IMR-90 (cell line): ENCODE results near the gene IBA57. TPM values are rescaled to one million over a fixed set of nuclear protein-coding genes. Genes with fewer than 3 reads are reported as not detected.

ENCODE experiments used
- ATAC-seq: fragments of 200-7000 bp; cut with Tn5 transposase; 2 replicates; pipeline ENCODE4 v1.9.1; 2020; ENCODE audit warnings: low read depth, mild to moderate bottlenecking, moderate library complexity
- BruUV-seq: library from RNA; stranded (reverse); fragments of 400-500 nt; replicated peaks from 2 replicates; lab custom pipeline; 2021; lab: Mats Ljungman, UMichigan
- CTCF ChIA-PET: fragments of 300-600 bp; formaldehyde crosslinking; extraction: SDS; loops from one replicate; lab custom pipeline; 2021; ENCODE audit warnings: antibody characterized with exemption; lab: Yijun Ruan, JAX
- POLR2A ChIA-PET: fragments of 300-600 bp; sonication (Branson Sonifier 250); formaldehyde crosslinking; loops from one replicate; lab custom pipeline; 2022; ENCODE audit warnings: antibody characterized with exemption; ENCODE audit not compliant: unreplicated experiment; lab: Charles Lee
- DNase-seq: peaks from one replicate; pipeline ENCODE4 v3.0.0; 2013
- H2AFZ ChIP-seq: replicated peaks from 2 replicates; pipeline ENCODE3; 2013; ENCODE audit warnings: low read length, mild to moderate bottlenecking; ENCODE audit not compliant: poor library complexity
- H2AK5ac ChIP-seq: 2 replicates; pipeline ENCODE4 v1.6.1; 2013; ENCODE audit warnings: low read depth, low read length, inconsistent platforms
- H2AK9ac ChIP-seq: replicated peaks from 2 replicates; pipeline ENCODE3; 2013; ENCODE audit warnings: mild to moderate bottlenecking, low read depth, low read length, moderate library complexity; ENCODE audit not compliant: poor library complexity
- H2BK120ac ChIP-seq: 2 replicates; pipeline ENCODE4 v1.6.1; 2013; ENCODE audit warnings: low read depth, low read length, inconsistent platforms
- H2BK15ac ChIP-seq: 3 replicates; pipeline ENCODE4 v1.6.1; 2013; ENCODE audit warnings: low read depth, low read length, inconsistent platforms
- H2BK20ac ChIP-seq: 2 replicates; pipeline ENCODE4 v1.6.1; 2013; ENCODE audit warnings: low read depth, mild to moderate bottlenecking, inconsistent platforms, low read length, moderate library complexity
- H2BK5ac ChIP-seq: 2 replicates; pipeline ENCODE4 v1.6.1; 2013; ENCODE audit warnings: mild to moderate bottlenecking, low read depth, low read length, inconsistent platforms; ENCODE audit not compliant: poor library complexity, severe bottlenecking
- H3K14ac ChIP-seq: replicated peaks from 2 replicates; pipeline ENCODE4 v1.6.1; 2013; ENCODE audit warnings: low read depth, low read length, inconsistent platforms
- H3K18ac ChIP-seq: 2 replicates; pipeline ENCODE4 v1.6.1; 2013; ENCODE audit warnings: low read depth, low read length, control low read depth
- H3K23ac ChIP-seq: 2 replicates; pipeline ENCODE4 v1.6.1; 2013; ENCODE audit warnings: low read depth, low read length, inconsistent platforms
- H3K27ac ChIP-seq: 2 replicates; pipeline ENCODE4 v1.5.1; 2013; ENCODE audit warnings: mild to moderate bottlenecking, control low read depth, low read length; ENCODE audit not compliant: insufficient read depth
- H3K27me3 ChIP-seq: 2 replicates; pipeline ENCODE4 v1.6.1; 2013; ENCODE audit warnings: low read length; ENCODE audit not compliant: control insufficient read depth, insufficient read depth
- H3K36me3 ChIP-seq: 2 replicates; pipeline ENCODE4 v1.6.1; 2013; ENCODE audit warnings: low read length, mixed read lengths; ENCODE audit not compliant: control insufficient read depth, insufficient read depth
- H3K4ac ChIP-seq: 2 replicates; pipeline ENCODE4 v1.6.1; 2013; ENCODE audit warnings: low read depth, low read length, inconsistent platforms
- H3K4me1 ChIP-seq: 2 replicates; pipeline ENCODE4 v1.6.1; 2013; ENCODE audit warnings: low read length, mixed read lengths; ENCODE audit not compliant: control insufficient read depth, insufficient read depth
- H3K4me2 ChIP-seq: 2 replicates; pipeline ENCODE4 v1.6.1; 2013; ENCODE audit warnings: low read depth, mild to moderate bottlenecking, control low read depth, low read length, moderate library complexity
- H3K4me3 ChIP-seq: 2 replicates; pipeline ENCODE4 v1.5.1; 2013; ENCODE audit warnings: low read depth, mild to moderate bottlenecking, control low read depth, low read length, moderate library complexity; ENCODE audit not compliant: insufficient read depth
- H3K56ac ChIP-seq: 2 replicates; pipeline ENCODE4 v1.6.1; 2013; ENCODE audit warnings: low read length, inconsistent platforms; ENCODE audit not compliant: insufficient read depth; ENCODE audit errors: extremely low read depth
- H3K79me1 ChIP-seq, 2 experiments: 2 replicates each; pipeline ENCODE4 v1.6.1; 2013; ENCODE audit warnings: low read length in 2 of 2, inconsistent platforms in 1 of 2, low read depth in 1 of 2
- H3K9ac ChIP-seq: 2 replicates; pipeline ENCODE4 v1.6.1; 2013; ENCODE audit warnings: low read depth, low read length, control low read depth
- H3K9me1 ChIP-seq: 2 replicates; pipeline ENCODE4 v1.6.1; 2013; ENCODE audit warnings: low read length, inconsistent platforms; ENCODE audit not compliant: insufficient read depth
- H3K9me3 ChIP-seq: 2 replicates; pipeline ENCODE4 v1.6.1; 2013; ENCODE audit warnings: low read length; ENCODE audit not compliant: control insufficient read depth, insufficient read depth
- H4K20me1 ChIP-seq: 2 replicates; pipeline ENCODE4 v1.6.1; 2013; ENCODE audit warnings: low read length, inconsistent platforms; ENCODE audit not compliant: insufficient read depth
- H4K5ac ChIP-seq: 2 replicates; pipeline ENCODE4 v1.6.1; 2013; ENCODE audit warnings: mild to moderate bottlenecking, low read depth, low read length, control low read depth
- H4K8ac ChIP-seq, 2 experiments: 2 replicates each; pipeline ENCODE4 v1.6.1; 2013; ENCODE audit warnings: low read depth in 2 of 2, low read length in 2 of 2, control low read depth in 1 of 2, inconsistent platforms in 1 of 2
- H4K91ac ChIP-seq: 2 replicates; pipeline ENCODE4 v1.6.1; 2013; ENCODE audit warnings: low read depth, low read length, inconsistent platforms; ENCODE audit not compliant: insufficient read depth
- CHD1 ChIP-seq: IDR thresholded peaks from 2 replicates; pipeline ENCODE4 v1.6.1; 2012; ENCODE audit warnings: low read depth, low read length, improper control_type of control experiment
- FOS ChIP-seq: fragments of 150-350 bp; IDR thresholded peaks from 2 replicates; pipeline ENCODE4 v1.6.1; 2016; ENCODE audit warnings: low read depth, low read length
- MXI1 ChIP-seq: IDR thresholded peaks from 2 replicates; pipeline ENCODE4 v1.6.1; 2012; ENCODE audit warnings: low read depth, mild to moderate bottlenecking, low read length, moderate library complexity, borderline replicate concordance
- WGBS, 2 experiments: methylation state at CpG; one replicate each; pipeline versions ENCODE4 v1.1.5 to v1.1.7; 2013; ENCODE audit warnings: missing lambda C conversion rate in 2 of 2; ENCODE audit not compliant: insufficient read length in 1 of 2; ENCODE audit errors: extremely low coverage in 2 of 2; 5-methylcytosine and 5-hydroxymethylcytosine counted together
- dilution Hi-C: fragments of 300-500 bp; cut with HindIII; formaldehyde crosslinking; loops from one replicate; pipeline ENCODE4 v1.14.3; 2018; ENCODE audit warnings: low sequenced_read_pairs; ENCODE audit not compliant: unreplicated experiment
- in situ Hi-C: fragments of 300-500 bp; cut with MboI; formaldehyde crosslinking; loops from 3 replicates; pipeline ENCODE4 v1.14.3; 2019; ENCODE audit warnings: low sequenced_read_pairs, inconsistent platforms, mixed read lengths
- intact Hi-C: fragments of 100-400 bp; cut with micrococcal nuclease; formaldehyde crosslinking; loops from 2 replicates; pipeline ENCODE4 v1.10.0; 2022
- polyA plus RNA-seq, 3 experiments: library from polyadenylated mRNA; depleted of rRNA; stranded (reverse); fragments of >200 nt; gene quantifications; 2 replicates each; pipeline ENCODE4 v1.2.3, GENCODE V29; 2012; ENCODE audit warnings: low replicate concordance in 1 of 3
- total RNA-seq: library from RNA; depleted of rRNA; stranded (reverse); fragments of >200 nt; gene quantifications from 2 replicates; pipeline ENCODE4 v1.2.3, GENCODE V29; 2012
- TF ChIP-seq, protein P1 (sequence below): fragments of 150-350 bp; IDR thresholded peaks from 2 replicates; pipeline ENCODE4 v1.6.1; 2017; ENCODE audit warnings: mild to moderate bottlenecking, antibody characterized with exemption, low read length, low read depth
- TF ChIP-seq, protein P2 (sequence below): fragments of 150-350 bp; IDR thresholded peaks from 2 replicates; pipeline ENCODE4 v1.6.1; 2016; ENCODE audit warnings: low read depth, mild to moderate bottlenecking, low read length, moderate library complexity, borderline replicate concordance

The IBA57 gene
- total and polyA plus RNA-seq, 2 of the 4 experiments (the other 2 are of a cell fraction) = 2.0 to 2.6 TPM

DNA sequence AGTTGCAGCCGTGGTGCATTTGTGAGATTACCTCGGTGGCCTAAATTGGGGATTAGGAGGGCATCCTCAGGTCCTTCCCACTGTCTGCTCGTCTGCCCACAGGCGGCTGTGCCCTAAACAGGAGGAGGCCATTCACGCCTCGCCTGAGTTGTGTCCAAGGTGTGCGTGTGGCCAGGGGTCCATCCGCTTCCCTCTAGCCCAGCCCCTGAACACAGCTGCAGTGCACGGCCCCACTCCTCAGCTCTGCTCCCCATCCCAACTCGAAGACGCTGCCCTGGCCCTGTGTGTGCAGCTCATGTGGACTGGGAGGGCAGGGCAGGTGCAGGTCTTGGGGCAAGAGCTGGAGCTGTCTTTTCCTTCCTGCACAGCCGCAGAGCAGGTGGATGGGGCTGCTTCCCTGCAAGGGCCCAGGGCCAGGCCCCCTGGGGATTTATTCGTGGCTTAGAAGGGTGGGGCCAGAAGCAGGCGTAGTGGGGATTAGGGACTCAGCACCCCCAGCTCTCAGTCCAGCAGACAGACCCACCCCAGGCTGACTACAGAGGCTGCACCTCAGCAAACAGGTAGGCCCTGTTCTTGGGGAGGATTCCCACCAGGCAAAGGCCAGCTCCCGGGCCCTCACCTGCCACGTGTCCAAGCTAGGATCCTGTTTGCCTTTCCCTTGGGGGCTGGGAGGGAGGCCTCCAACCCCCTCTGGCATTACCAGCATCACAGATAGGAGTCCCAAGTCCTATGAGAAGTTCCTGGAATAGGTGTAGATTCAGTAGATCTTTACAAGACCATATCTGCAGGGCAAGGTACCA, 21.2 kb upstream of the IBA57 start (continued):
- no peak for TF ChIP-seq FOS

DNA sequence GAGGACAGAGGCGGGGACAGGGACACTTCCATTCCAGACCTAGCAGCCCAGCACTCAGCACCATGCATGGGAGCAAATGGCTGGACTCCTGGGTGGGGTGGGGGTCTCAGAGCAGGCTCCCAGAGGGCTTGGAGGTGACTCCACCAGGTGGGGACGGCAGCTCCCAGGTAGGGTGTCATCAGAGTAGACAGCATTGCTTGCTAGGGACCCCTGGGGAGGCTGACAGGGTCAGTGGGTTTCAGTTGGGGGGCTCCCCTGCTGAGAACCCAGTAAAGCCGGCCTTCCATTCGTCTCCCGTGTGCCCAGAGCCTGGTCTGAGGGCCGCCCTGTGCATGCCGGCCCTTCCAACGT, 20.6 kb upstream of the IBA57 start:
- Histone ChIP-seq H3K9me1 (peaks cover 24% of the 10 kb centered on the region), H2AFZ (no peak overlapping the region), H2BK120ac (no peak overlapping the region), H2BK15ac (no peak overlapping the region), H3K4me3 (no peak overlapping the region), H2AK9ac (no peak overlapping the region), H3K36me3 (peaks cover 15% of the 10 kb centered on the region), H3K18ac (no peak overlapping the region), H3K4me2 (no peak overlapping the region), H3K27me3 (no peaks in the 10 kb centered on the region), H4K8ac (no peak overlapping the region), H3K79me1 (peaks cover 5 to 76% of the 10 kb centered on the region in 2 experiments), H3K23ac (no peak overlapping the region), H4K20me1 (peaks cover 67% of the 10 kb centered on the region), H4K91ac (no peak overlapping the region), H2BK5ac (no peak overlapping the region), H3K14ac (no peak overlapping the region), H3K56ac (no peak overlapping the region), H3K9me3 (no peaks in the 10 kb centered on the region), H2AK5ac (no peak overlapping the region), H3K27ac (no peak overlapping the region), H2BK20ac (no peak overlapping the region), H3K9ac (no peak overlapping the region), H4K5ac (no peak overlapping the region), H3K4ac (no peak overlapping the region), H3K4me1 (peaks cover 28% of the 10 kb centered on the region)
- intact Hi-C loops = loop anchor here (5.0 kb wide), 1 partner anchor 43 kb away; the partner anchor contains the start of gene C1orf35
- dilution Hi-C loops = no loop called here
- BruUV-seq = no TSS peak
- TF ChIP-seq, protein P1, sequence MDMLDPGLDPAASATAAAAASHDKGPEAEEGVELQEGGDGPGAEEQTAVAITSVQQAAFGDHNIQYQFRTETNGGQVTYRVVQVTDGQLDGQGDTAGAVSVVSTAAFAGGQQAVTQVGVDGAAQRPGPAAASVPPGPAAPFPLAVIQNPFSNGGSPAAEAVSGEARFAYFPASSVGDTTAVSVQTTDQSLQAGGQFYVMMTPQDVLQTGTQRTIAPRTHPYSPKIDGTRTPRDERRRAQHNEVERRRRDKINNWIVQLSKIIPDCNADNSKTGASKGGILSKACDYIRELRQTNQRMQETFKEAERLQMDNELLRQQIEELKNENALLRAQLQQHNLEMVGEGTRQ = no peak
- TF ChIP-seq MXI1 (no peak), CHD1 (no peak)
- TF ChIP-seq, protein P2, sequence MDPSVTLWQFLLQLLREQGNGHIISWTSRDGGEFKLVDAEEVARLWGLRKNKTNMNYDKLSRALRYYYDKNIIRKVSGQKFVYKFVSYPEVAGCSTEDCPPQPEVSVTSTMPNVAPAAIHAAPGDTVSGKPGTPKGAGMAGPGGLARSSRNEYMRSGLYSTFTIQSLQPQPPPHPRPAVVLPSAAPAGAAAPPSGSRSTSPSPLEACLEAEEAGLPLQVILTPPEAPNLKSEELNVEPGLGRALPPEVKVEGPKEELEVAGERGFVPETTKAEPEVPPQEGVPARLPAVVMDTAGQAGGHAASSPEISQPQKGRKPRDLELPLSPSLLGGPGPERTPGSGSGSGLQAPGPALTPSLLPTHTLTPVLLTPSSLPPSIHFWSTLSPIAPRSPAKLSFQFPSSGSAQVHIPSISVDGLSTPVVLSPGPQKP = no peak
- ChIA-PET POLR2A (no interaction called here), CTCF (no interaction called here)
- DNase-seq = no peak
- 100% methylated on average over 6 of the region's 8 CpGs; no CpG with 5 or more reads in 1 of the 2 experiments for WGBS, 2 experiments
- in situ Hi-C loops = no loop called here
- ATAC-seq = no peak
